ES-I3 (cell line): ENCODE measurements around the gene ABCC5.

Experiments used
- H3K36me3 ChIP-seq: 2 replicates; pipeline ENCODE4 v1.6.1; 2013; ENCODE audit warnings: mild to moderate bottlenecking, low read length, control low read depth, moderate library complexity; ENCODE audit not compliant: insufficient read depth
- H3K4me1 ChIP-seq: 2 replicates; pipeline ENCODE4 v1.6.1; 2013; ENCODE audit warnings: mild to moderate bottlenecking, control low read depth, low read length; ENCODE audit not compliant: insufficient read depth
- H3K9ac ChIP-seq: 2 replicates; pipeline ENCODE4 v1.6.1; 2013; ENCODE audit warnings: low read depth, mild to moderate bottlenecking, low read length, moderate library complexity
- H3K9me3 ChIP-seq: 2 replicates; pipeline ENCODE4 v1.6.1; 2013; ENCODE audit warnings: mild to moderate bottlenecking, low read length, moderate library complexity; ENCODE audit not compliant: control insufficient read depth, insufficient read depth

The ABCC5 gene

DNA sequence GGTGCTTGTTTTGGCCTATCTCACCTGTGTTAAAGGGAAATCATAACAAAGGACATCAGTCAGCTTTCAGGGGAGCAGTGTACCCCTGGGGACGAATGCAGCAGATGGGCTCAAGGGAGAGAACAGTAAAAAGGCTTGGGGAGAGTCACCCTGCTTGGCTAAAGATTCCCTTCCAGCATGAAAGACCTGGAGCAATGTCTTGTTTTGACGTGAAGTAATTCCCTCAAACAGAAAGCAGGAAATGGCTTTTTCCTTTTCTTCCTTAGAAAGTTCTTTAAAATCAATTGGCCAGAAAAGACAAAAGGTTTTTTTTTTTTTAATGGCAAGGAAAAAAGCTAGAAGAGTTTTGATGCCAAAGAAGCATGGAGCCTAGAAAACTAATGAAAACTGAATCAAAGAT, 76.5 kb downstream of the ABCC5 start:
- H3K36me3 ChIP-seq = peaks cover 7% of the 10 kb centered on the region
- no peaks in the 10 kb centered on the region for H3K9me3 ChIP-seq
- H3K9ac ChIP-seq = no peak overlapping the region
- no peaks in the 10 kb centered on the region for H3K4me1 ChIP-seq

DNA sequence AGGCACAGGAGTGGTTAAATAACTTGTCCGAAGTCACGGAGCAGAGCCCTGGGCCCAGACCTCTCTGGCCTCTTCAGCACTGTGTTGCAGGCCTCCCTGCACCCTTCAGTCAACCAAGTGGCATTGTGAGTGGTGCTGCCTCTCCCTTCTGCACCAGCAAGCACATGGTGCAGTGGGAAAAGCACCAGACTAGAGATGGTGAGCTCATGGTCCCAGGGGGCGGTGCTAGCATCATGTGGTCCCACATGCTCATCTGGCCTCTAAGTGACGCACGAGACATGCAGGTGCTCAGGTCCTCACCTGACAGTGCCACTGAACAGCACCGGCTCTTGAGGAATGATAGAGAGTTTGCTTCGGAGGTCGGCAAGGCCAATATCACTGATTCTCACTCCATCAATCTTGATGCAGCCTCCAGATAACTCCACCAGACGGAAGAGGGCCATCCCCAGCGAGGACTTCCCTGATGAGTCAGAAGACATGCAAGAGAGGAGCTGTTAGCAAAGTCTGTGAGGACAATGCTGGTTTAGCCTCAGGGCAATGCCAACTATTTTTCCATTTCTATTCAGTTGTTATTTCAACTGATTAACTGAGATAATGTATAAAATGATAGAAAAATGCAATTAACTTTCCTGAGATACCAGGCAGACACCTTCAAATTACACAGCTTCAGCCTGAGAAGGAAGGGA, 79.9 kb downstream of the ABCC5 start:
- H3K9me3 ChIP-seq = no peaks in the 10 kb centered on the region
- H3K9ac ChIP-seq = no peak overlapping the region
- H3K4me1 ChIP-seq = no peaks in the 10 kb centered on the region
- peaks cover 3% of the 10 kb centered on the region; the same call in 1 of the 2 replicates for H3K36me3 ChIP-seq

DNA sequence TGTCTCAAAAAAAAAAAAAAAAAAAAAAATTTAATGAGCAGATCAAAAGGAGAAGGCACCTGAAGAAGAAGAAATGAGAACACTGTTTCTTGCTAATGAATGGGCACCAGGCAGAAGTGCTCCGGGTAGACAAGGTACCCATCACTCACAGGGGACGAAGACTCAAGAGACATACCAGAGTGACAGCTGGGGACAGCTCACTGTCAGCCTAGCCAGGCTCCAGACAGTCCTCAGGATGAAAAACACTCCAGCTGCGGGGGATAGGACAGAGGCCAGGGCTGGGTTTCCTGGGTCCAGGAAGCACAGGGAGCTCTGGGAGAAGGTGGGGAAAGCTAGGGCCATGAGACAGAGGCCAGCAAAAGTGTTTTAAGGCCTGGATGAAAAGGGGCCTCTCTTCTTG, 84.5 kb downstream of the ABCC5 start:
- H3K36me3 ChIP-seq = no peaks in the 10 kb centered on the region
- no peaks in the 10 kb centered on the region for H3K4me1 ChIP-seq

DNA sequence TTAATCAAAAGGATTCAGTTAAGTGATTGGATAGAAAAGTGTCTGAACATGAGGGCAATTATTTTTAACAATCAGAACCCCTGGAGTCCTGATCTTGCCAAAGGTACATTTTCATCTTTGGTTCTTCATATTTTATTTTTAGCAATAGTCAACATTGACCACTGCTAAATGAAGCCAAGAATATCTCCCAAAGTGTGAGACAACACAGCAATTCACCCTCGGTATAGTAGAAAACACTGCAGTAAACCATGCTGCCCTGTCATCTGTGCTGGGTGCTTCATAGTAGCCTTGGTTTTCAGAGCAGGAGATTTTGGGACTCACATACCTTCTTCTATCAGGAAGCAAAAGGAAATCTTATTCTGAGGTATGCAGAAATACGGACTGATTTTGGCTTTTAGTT, 85.8 kb downstream of the ABCC5 start:
- H3K9ac ChIP-seq = no peak overlapping the region
- no peaks in the 10 kb centered on the region for H3K9me3 ChIP-seq
- H3K36me3 ChIP-seq = no peaks in the 10 kb centered on the region
- H3K4me1 ChIP-seq = no peaks in the 10 kb centered on the region

More for the DNA sequence above, 84.5 kb downstream of the ABCC5 start:
- Histone ChIP-seq H3K9me3 (no peaks in the 10 kb centered on the region), H3K9ac (no peak overlapping the region)

DNA sequence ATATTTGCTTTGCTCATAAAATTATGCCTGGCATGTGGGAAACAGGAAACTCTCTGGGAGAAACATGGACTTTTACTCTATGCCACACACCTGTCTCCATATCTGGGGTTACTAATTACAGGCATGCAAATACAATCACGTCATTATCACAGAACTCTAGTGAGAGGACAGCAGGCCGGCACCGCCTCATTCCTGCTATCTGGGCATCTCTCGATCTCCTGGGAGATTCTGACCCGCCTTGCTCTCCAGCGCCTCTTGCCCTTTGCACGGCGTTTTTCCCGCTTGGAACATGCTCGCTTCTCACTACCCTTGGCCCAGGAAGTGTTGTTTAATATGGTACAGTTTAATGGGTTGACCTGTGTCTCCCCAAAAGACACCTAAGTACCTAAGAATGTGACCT, 87.6 kb downstream of the ABCC5 start:
- H3K4me1 ChIP-seq = no peaks in the 10 kb centered on the region
- no peaks in the 10 kb centered on the region for H3K36me3 ChIP-seq
- no peak overlapping the region for H3K9ac ChIP-seq
- H3K9me3 ChIP-seq = no peaks in the 10 kb centered on the region

DNA sequence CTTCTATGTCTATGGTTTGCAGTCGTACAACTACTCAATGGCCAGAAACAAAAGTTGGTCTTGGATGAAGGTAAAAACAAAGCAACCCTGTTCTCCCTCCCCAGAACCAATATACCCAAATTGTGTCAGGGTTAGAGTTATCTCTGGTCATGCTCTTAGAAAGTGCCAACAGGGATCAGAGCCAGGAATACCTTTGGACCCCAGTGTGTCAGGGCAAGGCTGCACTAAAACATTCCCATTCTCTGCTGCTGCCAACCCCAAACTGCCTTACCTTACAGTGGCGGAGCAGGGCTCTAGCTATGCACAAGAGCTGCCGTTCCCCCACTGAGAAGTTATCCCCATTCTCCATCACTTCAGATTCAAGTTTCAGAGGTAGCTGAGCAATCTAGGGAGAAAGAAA, 90.6 kb downstream of the ABCC5 start:
- no peaks in the 10 kb centered on the region for H3K4me1 ChIP-seq
- H3K9ac ChIP-seq = no peak overlapping the region
- no peaks in the 10 kb centered on the region for H3K9me3 ChIP-seq
- H3K36me3 ChIP-seq = no peaks in the 10 kb centered on the region

DNA sequence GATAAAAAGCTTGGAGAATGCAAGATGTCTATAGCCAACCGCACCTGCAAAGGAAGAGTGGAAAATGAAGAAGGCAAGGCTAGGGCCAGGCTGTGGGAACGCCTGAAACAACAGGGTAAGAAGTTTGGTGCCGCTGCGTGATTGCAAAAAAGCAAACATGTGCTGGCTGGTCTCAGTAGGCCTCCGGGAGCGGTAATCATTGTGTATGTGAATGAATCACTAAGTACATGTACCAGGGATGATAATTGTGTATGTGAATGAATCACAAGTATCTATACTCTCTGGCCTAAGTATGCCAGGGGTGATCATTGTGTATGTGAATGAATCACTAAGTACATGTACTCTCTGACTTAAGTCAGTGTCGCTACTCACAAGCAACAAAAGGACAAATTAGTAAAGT, 92.7 kb downstream of the ABCC5 start:
- Histone ChIP-seq H3K9me3 (no peaks in the 10 kb centered on the region), H3K36me3 (peaks cover 2% of the 10 kb centered on the region; the same call in 1 of the 2 replicates), H3K4me1 (no peaks in the 10 kb centered on the region), H3K9ac (no peak overlapping the region)

DNA sequence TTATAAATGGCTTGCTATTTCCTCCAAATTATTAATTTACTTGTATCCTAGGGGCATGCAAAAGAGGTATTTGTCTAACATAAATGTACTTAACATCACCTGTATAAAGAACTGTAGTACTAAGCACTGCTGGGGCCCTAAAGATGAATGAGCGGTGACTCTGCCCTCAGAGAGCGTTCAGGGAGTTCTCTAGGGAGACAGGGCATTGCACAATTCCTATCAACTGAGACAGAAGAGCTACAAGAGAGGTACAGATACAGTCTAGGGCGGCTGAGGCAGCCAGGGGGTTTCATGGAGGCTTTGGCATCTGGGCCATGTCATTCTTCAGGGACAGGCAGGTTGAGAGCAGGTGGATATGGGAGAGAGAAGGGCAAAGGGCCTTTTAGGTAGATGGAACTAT, 93.1 kb downstream of the ABCC5 start:
- Histone ChIP-seq H3K4me1 (no peaks in the 10 kb centered on the region), H3K9ac (no peak overlapping the region), H3K9me3 (no peaks in the 10 kb centered on the region), H3K36me3 (peaks cover 7% of the 10 kb centered on the region; the same call in 1 of the 2 replicates)

DNA sequence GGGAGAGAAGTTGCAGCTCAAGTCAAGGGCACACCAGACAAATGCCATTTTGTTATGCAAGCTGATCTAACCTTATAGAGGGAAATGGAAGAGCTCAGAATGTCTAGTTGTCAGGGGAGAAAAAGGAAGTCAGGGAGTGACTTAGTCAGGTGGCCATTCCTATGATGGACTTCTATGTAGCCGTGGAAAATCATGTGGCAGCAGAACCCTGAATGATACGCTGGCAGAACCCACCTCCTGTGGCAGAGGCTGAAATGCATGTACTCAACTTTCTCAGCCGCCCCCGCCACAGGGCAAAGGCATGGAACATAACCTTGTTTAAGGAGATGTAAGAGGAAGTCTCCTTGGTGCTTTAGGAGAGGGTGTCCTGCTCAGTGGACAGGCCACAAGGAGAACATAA, 95.3 kb downstream of the ABCC5 start:
- H3K36me3 ChIP-seq = peaks cover 8% of the 10 kb centered on the region; the same call in 1 of the 2 replicates
- H3K9ac ChIP-seq = no peak overlapping the region
- H3K9me3 ChIP-seq = no peaks in the 10 kb centered on the region
- H3K4me1 ChIP-seq = no peaks in the 10 kb centered on the region

DNA sequence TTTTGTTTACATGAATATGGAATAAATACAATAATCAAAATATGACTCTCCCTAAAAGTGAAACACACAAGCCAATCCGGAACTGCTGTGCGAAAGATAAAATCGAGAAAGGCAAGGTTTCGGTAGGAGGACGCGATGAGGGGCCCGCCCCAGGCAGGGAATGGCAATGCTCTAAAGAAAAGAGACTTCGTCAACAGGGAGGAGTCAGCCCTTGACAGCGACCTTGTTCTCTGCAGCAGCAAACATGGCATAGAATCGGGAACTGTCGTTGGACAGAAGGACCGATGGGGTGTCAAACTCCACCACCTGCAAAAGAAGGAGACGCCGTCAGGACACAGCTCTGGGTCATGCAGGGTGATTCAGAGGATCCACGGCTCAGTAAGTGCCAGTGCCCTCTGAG, 96.6 kb downstream of the ABCC5 start:
- H3K9ac ChIP-seq = no peak overlapping the region
- H3K36me3 ChIP-seq = peaks cover 8% of the 10 kb centered on the region; the same call in 1 of the 2 replicates
- H3K4me1 ChIP-seq = no peaks in the 10 kb centered on the region

DNA sequence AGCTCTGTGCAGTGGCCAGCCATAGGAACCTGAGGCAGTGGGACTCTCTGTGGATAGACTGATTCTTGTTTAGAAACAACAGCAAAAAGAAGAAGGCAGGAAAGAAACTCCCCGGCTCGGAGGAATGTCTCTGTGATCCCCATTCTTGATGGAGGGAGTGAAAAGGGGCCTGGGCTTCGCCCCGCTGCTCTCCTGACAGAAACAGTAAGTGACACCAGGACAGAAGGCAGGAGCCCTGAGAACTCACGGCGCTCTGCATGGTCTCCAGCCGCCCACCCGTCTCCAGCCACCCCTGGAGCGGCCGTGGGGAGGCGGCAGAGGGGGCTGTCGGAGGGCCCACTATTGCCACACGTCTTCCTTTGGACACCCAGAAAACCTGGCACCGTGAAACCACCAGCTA, 97.3 kb downstream of the ABCC5 start:
- Histone ChIP-seq H3K4me1 (no peaks in the 10 kb centered on the region), H3K36me3 (peaks cover 8% of the 10 kb centered on the region; the same call in 1 of the 2 replicates), H3K9ac (no peak overlapping the region)

More for the DNA sequence above, 96.6 kb downstream of the ABCC5 start:
- H3K9me3 ChIP-seq = no peaks in the 10 kb centered on the region

DNA sequence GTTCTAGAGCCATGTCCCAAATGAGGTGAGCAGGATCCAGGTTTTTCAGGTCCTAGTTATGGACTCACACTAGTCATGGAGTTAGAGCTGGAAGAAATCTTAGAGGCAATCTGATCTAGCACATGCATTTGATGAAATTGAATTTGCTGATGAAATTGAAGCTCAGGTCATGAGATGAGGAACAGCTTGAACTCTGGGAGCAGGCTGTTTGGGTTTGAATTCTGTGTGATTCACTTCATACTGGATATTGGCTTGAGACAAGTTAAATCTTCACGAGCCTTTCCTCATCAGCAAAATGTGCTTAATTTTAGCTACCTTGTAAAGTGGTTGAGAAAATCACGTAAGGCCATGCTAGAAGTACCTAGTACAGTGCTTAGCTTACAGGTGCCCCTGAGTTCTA, 99.5 kb downstream of the ABCC5 start:
- Histone ChIP-seq H3K9me3 (no peaks in the 10 kb centered on the region), H3K36me3 (peaks cover 8% of the 10 kb centered on the region; the same call in 1 of the 2 replicates), H3K4me1 (no peaks in the 10 kb centered on the region), H3K9ac (no peak overlapping the region)

More for the DNA sequence above, 97.3 kb downstream of the ABCC5 start:
- H3K9me3 ChIP-seq = no peaks in the 10 kb centered on the region

DNA sequence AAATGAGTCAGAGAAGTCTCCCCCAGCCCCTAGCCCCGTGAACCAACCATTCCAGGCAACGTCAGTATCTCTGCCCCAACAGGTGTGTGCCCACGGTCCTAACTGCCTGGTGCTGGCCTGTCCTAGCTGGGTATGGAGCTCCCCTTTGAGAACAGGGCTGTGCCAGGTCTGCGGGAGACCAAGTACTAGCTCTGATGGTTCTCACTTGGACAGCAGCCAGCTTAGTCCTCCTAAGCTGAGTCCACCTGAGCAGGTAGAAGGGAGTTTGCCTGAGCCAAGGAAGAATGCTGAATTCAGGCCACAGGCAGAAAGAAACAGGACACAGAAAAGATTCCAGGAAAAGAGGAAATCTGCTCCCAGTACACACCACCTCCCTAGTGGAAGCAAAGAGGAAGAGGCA, 99.9 kb downstream of the ABCC5 start:
- no peak overlapping the region for H3K9ac ChIP-seq
- H3K4me1 ChIP-seq = no peaks in the 10 kb centered on the region
- peaks cover 8% of the 10 kb centered on the region; the same call in 1 of the 2 replicates for H3K36me3 ChIP-seq
- no peaks in the 10 kb centered on the region for H3K9me3 ChIP-seq

DNA sequence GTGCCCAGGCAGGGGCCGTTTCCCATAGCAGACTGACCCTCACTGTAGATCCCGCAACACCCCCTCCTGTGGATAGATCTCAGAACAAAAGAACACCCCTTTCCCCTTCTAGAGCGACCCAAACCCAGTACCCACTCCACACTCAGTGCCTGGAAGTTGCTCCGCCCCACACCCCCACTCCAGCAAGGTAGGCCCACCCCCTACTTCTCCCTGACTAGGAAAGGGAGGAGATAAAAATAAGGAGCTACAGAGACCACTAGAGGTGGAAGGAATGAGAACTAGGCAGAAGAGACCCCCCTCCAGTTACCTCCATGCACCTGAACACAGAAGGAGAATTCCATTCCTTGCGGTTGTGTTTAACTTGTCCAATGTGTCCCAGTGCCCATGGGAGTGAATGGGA, 102.8 kb downstream of the ABCC5 start:
- Histone ChIP-seq H3K4me1 (no peaks in the 10 kb centered on the region), H3K9ac (no peak overlapping the region), H3K9me3 (no peaks in the 10 kb centered on the region), H3K36me3 (peaks cover 4% of the 10 kb centered on the region; the same call in 1 of the 2 replicates)

DNA sequence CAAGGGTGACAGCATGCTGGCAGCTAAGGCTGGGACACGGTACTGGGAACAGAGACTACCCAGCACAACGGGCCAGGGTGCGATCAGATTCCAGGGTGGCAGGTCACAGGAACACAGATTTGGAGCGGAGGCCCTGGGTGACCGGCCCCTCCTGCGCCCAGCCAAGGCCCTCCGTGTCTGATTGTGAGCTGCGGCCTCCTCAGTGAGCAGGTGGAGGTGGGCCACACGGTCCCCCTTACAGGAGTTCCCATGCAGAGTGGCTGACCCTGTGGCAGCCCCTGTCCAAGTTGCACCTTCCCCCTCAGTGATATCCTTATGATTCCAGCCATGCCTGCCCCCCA, 104.1 kb downstream of the ABCC5 start:
- no peak overlapping the region for H3K9ac ChIP-seq
- H3K36me3 ChIP-seq = no peaks in the 10 kb centered on the region
- H3K9me3 ChIP-seq = no peaks in the 10 kb centered on the region
- no peaks in the 10 kb centered on the region for H3K4me1 ChIP-seq
